NT2/D1 (cell line): ENCODE results near the gene CCDC91.

Experiments
- DNase-seq: peaks from one replicate; pipeline ENCODE4 v3.0.0-alpha.2; 2011; ENCODE audit warnings: low read depth, low spot score
- H3K27me3 ChIP-seq: 2 replicates; pipeline ENCODE4 v1.6.0; 2011; ENCODE audit warnings: mild to moderate bottlenecking; ENCODE audit not compliant: insufficient read length, insufficient read depth
- H3K36me3 ChIP-seq: 2 replicates; pipeline ENCODE4 v1.6.1; 2011; ENCODE audit warnings: mild to moderate bottlenecking, low read length, mixed read lengths; ENCODE audit not compliant: insufficient read depth, insufficient read length
- H3K4me1 ChIP-seq: 2 replicates; pipeline ENCODE4 v1.5.1; 2011; ENCODE audit not compliant: insufficient read depth, insufficient read length
- H3K4me3 ChIP-seq: 2 replicates; pipeline ENCODE4 v1.5.1; 2011; ENCODE audit warnings: low read depth; ENCODE audit not compliant: insufficient read length
- H3K9ac ChIP-seq: 2 replicates; pipeline ENCODE4 v1.6.0; 2011; ENCODE audit warnings: low read depth; ENCODE audit not compliant: insufficient read length
- H3K9me3 ChIP-seq: 2 replicates; pipeline ENCODE4 v1.5.1; 2011; ENCODE audit warnings: mild to moderate bottlenecking, low read length; ENCODE audit not compliant: insufficient read depth
- SUZ12 ChIP-seq: IDR thresholded peaks from 2 replicates; pipeline ENCODE4 v1.6.1; 2011; ENCODE audit not compliant: insufficient read length, insufficient read depth; ENCODE audit errors: extremely low read depth
- YY1 ChIP-seq: IDR thresholded peaks from 2 replicates; pipeline ENCODE4 v1.6.1; 2011; ENCODE audit not compliant: insufficient read length, insufficient read depth
- ZNF274 ChIP-seq: IDR thresholded peaks from 2 replicates; pipeline ENCODE4 v1.6.1; 2011; ENCODE audit warnings: mild to moderate bottlenecking, low read depth, low read length

Gene CCDC91

GRCh38 chr12:28202374-28203130, 12.3 kb downstream of the CCDC91 start:
- Histone ChIP-seq H3K27me3 (no peaks in the 10 kb centered on the region), H3K4me1 (no peaks in the 10 kb centered on the region), H3K9me3 (peaks cover 54% of the 10 kb centered on the region), H3K36me3 (no peaks in the 10 kb centered on the region), H3K9ac (no peak overlapping the region), H3K4me3 (no peak overlapping the region)
- no peak for TF ChIP-seq SUZ12
- TF ChIP-seq YY1 = no peak
- no peak for TF ChIP-seq ZNF274
- no peak for DNase-seq

DNA sequence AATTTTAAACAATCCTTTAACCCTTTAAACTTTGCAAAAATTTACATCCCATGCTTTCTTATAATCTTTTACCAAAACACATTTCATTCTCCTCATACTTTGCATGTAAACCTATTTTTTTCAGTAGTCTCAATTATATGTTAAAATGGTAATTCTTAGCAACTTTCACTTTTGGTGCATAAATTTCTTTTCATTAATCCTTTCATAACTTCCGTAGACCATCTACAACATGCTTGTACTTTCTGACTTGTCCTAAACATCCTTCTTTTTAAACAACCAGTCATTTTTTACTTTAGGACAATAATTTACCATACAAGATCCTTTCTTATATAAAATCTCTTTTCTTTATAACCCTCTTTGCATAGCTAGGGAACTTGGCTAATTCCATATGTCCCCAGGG, 19.5 kb downstream of the CCDC91 start:
- H3K36me3 ChIP-seq = peaks cover 7% of the 10 kb centered on the region

DNA sequence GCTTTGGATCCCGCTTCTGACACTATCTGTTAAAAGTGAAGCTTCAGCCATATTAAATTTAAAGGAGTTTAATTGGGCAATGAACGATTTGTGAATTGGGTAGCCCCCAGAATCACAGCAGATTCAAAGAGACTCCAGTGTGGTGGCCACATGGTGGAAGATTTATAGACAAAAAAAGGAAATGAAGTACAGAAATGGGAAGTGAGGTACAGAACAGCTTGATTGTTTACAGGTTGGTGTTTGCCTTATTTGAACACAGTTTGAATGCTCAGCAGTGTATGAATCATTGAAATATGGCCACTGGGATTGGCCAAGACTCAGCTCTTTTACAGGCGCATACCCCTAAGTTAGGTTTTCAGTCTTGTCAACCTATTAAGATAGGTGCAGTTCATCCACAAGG, 21.9 kb downstream of the CCDC91 start:
- peaks cover 51% of the 10 kb centered on the region for H3K9me3 ChIP-seq
- H3K4me3 ChIP-seq = no peak overlapping the region
- TF ChIP-seq SUZ12 (no peak), YY1 (no peak), ZNF274 (no peak)

More for the DNA sequence above, 19.5 kb downstream of the CCDC91 start:
- H3K9ac ChIP-seq = no peak overlapping the region
- H3K4me3 ChIP-seq = no peak overlapping the region
- no peaks in the 10 kb centered on the region for H3K4me1 ChIP-seq
- peaks cover 55% of the 10 kb centered on the region for H3K9me3 ChIP-seq
- TF ChIP-seq ZNF274 (no peak), YY1 (no peak), SUZ12 (no peak)
- H3K27me3 ChIP-seq = no peaks in the 10 kb centered on the region
- no peak for DNase-seq

DNA sequence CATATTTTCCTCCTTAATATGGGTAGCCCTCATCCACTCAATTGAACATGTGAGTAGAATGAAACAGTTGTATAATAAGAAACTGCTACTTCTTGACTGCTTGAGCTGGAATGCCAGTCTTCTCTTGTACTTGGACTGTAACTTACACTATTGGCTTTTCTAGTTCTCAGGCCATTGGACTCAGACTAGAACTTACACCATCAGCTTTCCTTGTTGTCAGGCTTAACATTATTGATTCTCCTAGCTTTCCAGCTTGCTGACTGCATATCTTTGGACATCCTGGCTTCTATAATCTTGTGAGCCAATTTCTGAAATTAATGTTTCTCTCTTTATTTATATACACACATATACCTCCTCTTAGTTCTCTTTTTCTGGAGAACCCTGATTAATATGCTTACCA, 24.8 kb downstream of the CCDC91 start:
- Histone ChIP-seq H3K27me3 (no peaks in the 10 kb centered on the region), H3K4me1 (no peaks in the 10 kb centered on the region), H3K4me3 (no peak overlapping the region), H3K36me3 (peaks cover 7% of the 10 kb centered on the region), H3K9me3 (peaks cover 29% of the 10 kb centered on the region), H3K9ac (no peak overlapping the region)
- DNase-seq = no peak
- TF ChIP-seq SUZ12 (no peak), YY1 (no peak), ZNF274 (no peak)

More for the DNA sequence above, 21.9 kb downstream of the CCDC91 start:
- no peaks in the 10 kb centered on the region for H3K4me1 ChIP-seq
- H3K27me3 ChIP-seq = no peaks in the 10 kb centered on the region
- H3K36me3 ChIP-seq = peaks cover 7% of the 10 kb centered on the region
- H3K9ac ChIP-seq = no peak overlapping the region
- DNase-seq = no peak

GRCh38 chr12:28216016-28216415, 25.8 kb downstream of the CCDC91 start:
- TF ChIP-seq ZNF274 (no peak), YY1 (no peak), SUZ12 (no peak)
- Histone ChIP-seq H3K4me3 (no peak overlapping the region), H3K9me3 (peaks cover 19% of the 10 kb centered on the region), H3K36me3 (peaks cover 4% of the 10 kb centered on the region), H3K4me1 (no peaks in the 10 kb centered on the region), H3K9ac (no peak overlapping the region), H3K27me3 (no peaks in the 10 kb centered on the region)
- peak; percentile 52 for DNase-seq

DNA sequence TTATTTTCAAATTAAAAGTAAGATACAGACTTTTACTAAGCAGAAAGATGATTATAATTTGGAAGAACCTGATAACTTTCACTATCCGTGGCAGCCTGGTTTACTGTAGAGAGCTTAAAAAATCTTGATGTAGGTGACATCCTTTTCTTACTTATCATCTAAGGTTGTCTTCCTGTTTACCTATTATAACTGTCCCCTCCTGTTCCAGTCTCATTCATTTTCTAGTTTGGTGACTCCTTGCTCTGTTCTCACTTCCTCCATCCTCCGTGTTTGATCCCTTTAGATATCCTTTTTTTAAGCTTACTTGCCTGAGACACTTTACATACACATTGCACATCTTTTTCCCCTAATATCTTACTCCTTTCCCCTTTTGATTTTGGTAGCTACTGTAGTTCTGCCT, 27.5 kb downstream of the CCDC91 start:
- no peak for DNase-seq
- no peak overlapping the region for H3K4me3 ChIP-seq
- H3K9me3 ChIP-seq = peaks cover 6% of the 10 kb centered on the region; the same call in 1 of the 2 replicates
- no peaks in the 10 kb centered on the region for H3K36me3 ChIP-seq
- H3K4me1 ChIP-seq = no peaks in the 10 kb centered on the region
- no peak overlapping the region for H3K9ac ChIP-seq
- H3K27me3 ChIP-seq = no peaks in the 10 kb centered on the region
- TF ChIP-seq YY1 = no peak
- no peak for TF ChIP-seq SUZ12
- no peak for TF ChIP-seq ZNF274

DNA sequence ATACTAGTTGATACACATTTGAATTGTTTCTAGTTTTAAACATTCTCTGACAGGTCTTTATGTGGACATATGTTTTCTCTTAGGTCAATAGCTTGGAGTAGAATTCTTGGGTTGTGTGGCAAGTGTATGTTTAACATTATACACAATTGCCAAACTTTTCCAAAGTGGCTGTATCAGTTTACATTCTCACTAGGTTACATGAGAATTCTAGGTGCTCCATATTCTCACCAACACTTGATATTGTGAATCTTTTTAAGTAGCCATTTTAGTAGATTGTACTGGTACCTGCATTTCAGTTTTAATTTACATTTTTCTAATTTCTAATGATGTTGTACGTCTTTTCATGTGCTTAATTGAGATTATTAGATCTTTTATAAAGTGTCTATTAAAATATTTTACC, 28.6 kb downstream of the CCDC91 start:
- peaks cover 6% of the 10 kb centered on the region; the same call in 1 of the 2 replicates for H3K9me3 ChIP-seq
- no peak for DNase-seq
- H3K36me3 ChIP-seq = no peaks in the 10 kb centered on the region
- no peak overlapping the region for H3K9ac ChIP-seq
- TF ChIP-seq YY1 = no peak
- TF ChIP-seq SUZ12 = no peak
- TF ChIP-seq ZNF274 = no peak
- no peaks in the 10 kb centered on the region for H3K27me3 ChIP-seq
- no peak overlapping the region for H3K4me3 ChIP-seq
- no peaks in the 10 kb centered on the region for H3K4me1 ChIP-seq

GRCh38 chr12:28219827-28220226, 29.6 kb downstream of the CCDC91 start:
- Histone ChIP-seq H3K9ac (no peak overlapping the region), H3K4me3 (no peak overlapping the region), H3K9me3 (peaks cover 6% of the 10 kb centered on the region; the same call in 1 of the 2 replicates), H3K36me3 (no peaks in the 10 kb centered on the region), H3K27me3 (no peaks in the 10 kb centered on the region), H3K4me1 (no peaks in the 10 kb centered on the region)
- TF ChIP-seq ZNF274 = no peak
- TF ChIP-seq SUZ12 = no peak
- no peak for TF ChIP-seq YY1
- DNase-seq = no peak
